Measurements from ENCODE around the gene SLC11A1. TPM values are rescaled to one million over a fixed set of nuclear protein-coding genes. Genes with fewer than 3 reads are reported as not detected.

SLC11A1 gene
- total RNA-seq, 4 donors from 2014 or later, result 5.9 to 23.0 (median 9.5) TPM

DNA sequence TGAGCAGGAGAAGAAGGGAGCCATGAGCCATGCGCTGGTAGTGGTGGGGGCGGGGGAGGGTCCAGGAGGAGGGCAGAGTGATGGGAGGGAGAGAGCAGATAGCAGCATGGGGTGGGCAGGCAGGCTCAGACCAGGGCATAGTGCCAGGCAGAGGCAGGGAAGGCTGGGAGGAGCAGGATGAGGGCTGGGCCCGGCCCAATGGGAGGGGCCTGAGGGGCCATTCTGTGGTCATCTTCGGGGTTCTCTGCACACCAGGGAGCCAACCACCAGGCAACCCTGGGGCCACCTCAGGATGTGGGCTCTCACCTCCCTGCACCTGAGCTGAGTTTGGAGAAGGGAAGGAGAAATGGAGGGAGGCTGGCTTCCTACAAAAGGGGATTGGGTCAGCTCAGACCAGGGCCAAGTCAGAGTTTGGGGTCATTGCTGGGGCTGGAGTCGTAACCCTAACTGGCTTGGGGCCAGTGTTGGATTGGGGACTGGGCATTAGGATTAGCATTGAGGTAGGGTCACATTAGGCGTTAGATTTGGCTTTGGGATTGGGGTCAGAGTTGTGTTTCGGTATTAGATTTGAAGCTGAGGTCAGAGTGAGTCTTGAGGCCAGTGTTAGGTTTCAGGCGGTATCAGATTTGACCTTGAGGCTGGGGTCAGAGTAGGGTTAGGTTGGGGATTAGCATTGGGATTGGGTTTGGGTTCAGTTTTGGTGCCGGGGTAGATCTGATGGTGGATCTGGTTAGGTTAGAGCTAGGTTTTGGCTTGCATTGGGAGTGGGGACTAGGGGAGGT is 48.0 kb downstream of the SLC11A1 start:
- peak; percentile 36 for ATAC-seq
- no peak overlapping the region for H3K4me3 ChIP-seq
- H3K27me3 ChIP-seq, result no peaks in the 10 kb centered on the region
- no peak for TF ChIP-seq EP300 (IDR thresholded peaks at IDR 0.05)
- TF ChIP-seq POLR2A (IDR thresholded peaks at IDR 0.05), result no peak
- TF ChIP-seq POLR2AphosphoS5 (IDR thresholded peaks at IDR 0.05), result no peak
- TF ChIP-seq CTCF (IDR thresholded peaks at IDR 0.05), result no peak
- no peaks in the 10 kb centered on the region for H3K9me3 ChIP-seq
- 69 to 73% methylated on average over 5 to 7 of the region's 9 CpGs for WGBS, 2 donors (ENCODE audit: low coverage in 1 of 2)
- no peaks in the 10 kb centered on the region for H3K4me1 ChIP-seq
- no peaks in the 10 kb centered on the region for H3K36me3 ChIP-seq
- H3K27ac ChIP-seq, result no peak overlapping the region

GRCh38 chr2:218430721-218431120 is 48.6 kb downstream of the SLC11A1 start:
- no peaks in the 10 kb centered on the region for H3K27me3 ChIP-seq
- no peak overlapping the region for H3K4me3 ChIP-seq
- ATAC-seq, result no peak
- TF ChIP-seq CTCF (IDR thresholded peaks at IDR 0.05), result no peak
- no peak for TF ChIP-seq POLR2A (IDR thresholded peaks at IDR 0.05)
- TF ChIP-seq POLR2AphosphoS5 (IDR thresholded peaks at IDR 0.05), result no peak
- no peak for TF ChIP-seq EP300 (IDR thresholded peaks at IDR 0.05)
- H3K9me3 ChIP-seq, result no peaks in the 10 kb centered on the region
- WGBS, 2 donors (ENCODE audit: low coverage in 1 of 2), result 80 to 87% methylated on average over 2 to 7 of the region's 11 CpGs
- H3K4me1 ChIP-seq, result no peaks in the 10 kb centered on the region
- H3K27ac ChIP-seq, result no peak overlapping the region
- no peaks in the 10 kb centered on the region for H3K36me3 ChIP-seq

- no peak for ATAC-seq
These were observed 49.8 kb downstream of the SLC11A1 start for GRCh38 chr2:218431878-218432277.

GRCh38 chr2:218432676-218433365 is 50.7 kb downstream of the SLC11A1 start:
- no peak for ATAC-seq
- Histone ChIP-seq H3K9me3 (no peaks in the 10 kb centered on the region), H3K4me1 (no peaks in the 10 kb centered on the region), H3K36me3 (no peaks in the 10 kb centered on the region), H3K4me3 (no peak overlapping the region), H3K27ac (no peak overlapping the region), H3K27me3 (no peaks in the 10 kb centered on the region)
- TF ChIP-seq CTCF (IDR thresholded peaks at IDR 0.05) (no peak), POLR2AphosphoS5 (IDR thresholded peaks at IDR 0.05) (no peak), POLR2A (IDR thresholded peaks at IDR 0.05) (no peak), EP300 (IDR thresholded peaks at IDR 0.05) (no peak)
- WGBS, 2 donors (ENCODE audit: low coverage in 1 of 2), result 100% methylated on average over 5 of the region's 8 CpGs; no CpG with 5 or more reads in 1 of the 2 donors

More at GRCh38 chr2:218431878-218432277, 49.8 kb downstream of the SLC11A1 start:
- Histone ChIP-seq H3K4me1 (no peaks in the 10 kb centered on the region), H3K27ac (no peak overlapping the region), H3K27me3 (no peaks in the 10 kb centered on the region), H3K4me3 (no peak overlapping the region), H3K9me3 (no peaks in the 10 kb centered on the region), H3K36me3 (no peaks in the 10 kb centered on the region)
- no peak for TF ChIP-seq POLR2AphosphoS5 (IDR thresholded peaks at IDR 0.05)
- no peak for TF ChIP-seq EP300 (IDR thresholded peaks at IDR 0.05)
- no peak for TF ChIP-seq CTCF (IDR thresholded peaks at IDR 0.05)
- TF ChIP-seq POLR2A (IDR thresholded peaks at IDR 0.05), result no peak
- 83 to 92% methylated on average over 5 of the region's 10 CpGs for WGBS, 2 donors (ENCODE audit: low coverage in 1 of 2)
